Mesothelial cell of epicardium (in vitro differentiated cells): ENCODE data around the gene REPS2. TPM values are rescaled to one million over a fixed set of nuclear protein-coding genes. Genes with fewer than 3 reads are reported as not detected.

Experiments
- DNase-seq, 2 experiments: peaks; one replicate each; pipeline ENCODE4 v3.0.0; 2021; ENCODE audit warnings: low spot score in 2 of 2; ENCODE audit not compliant: unreplicated experiment in 2 of 2
- H3K27ac Mint-ChIP-seq: 2 replicates; pipeline ENCODE4 v1.8.0; 2021; ENCODE audit warnings: mixed read lengths
- H3K27me3 Mint-ChIP-seq: 2 replicates; pipeline ENCODE4 v1.8.0; 2021; ENCODE audit warnings: low read depth, mixed read lengths
- H3K36me3 Mint-ChIP-seq: 2 replicates; pipeline ENCODE4 v1.8.0; 2021; ENCODE audit warnings: mixed read lengths
- H3K4me1 Mint-ChIP-seq: 2 replicates; pipeline ENCODE4 v1.8.0; 2021; ENCODE audit warnings: mixed read lengths
- H3K4me3 Mint-ChIP-seq: 2 replicates; pipeline ENCODE4 v1.8.0; 2021; ENCODE audit warnings: mild to moderate bottlenecking, moderate library complexity, mixed read lengths
- H3K9me3 Mint-ChIP-seq: 2 replicates; pipeline ENCODE4 v1.8.0; 2021; ENCODE audit warnings: mixed read lengths
- total RNA-seq: library from RNA; stranded (reverse); gene quantifications from 3 replicates; pipeline ENCODE4 v1.2.1, GENCODE V29; 2021
- TF ChIP-seq, protein P1 (sequence below): fragments of 200-600 bp; sonication (generic); IDR thresholded peaks from one replicate; pipeline ENCODE4 v1.5.0; 2021; ENCODE audit warnings: antibody characterized with exemption; ENCODE audit not compliant: unreplicated experiment

The REPS2 gene
- total RNA-seq, 1 donor from 2014 or later = 5.2 TPM

GRCh38 chrX:17072721-17073230 is 126.3 kb downstream of the REPS2 start:
- Mint-ChIP-seq H3K4me1 (peaks cover 53% of the 10 kb centered on the region), H3K27ac (peak overlapping the region; percentile 5), H3K9me3 (no peaks in the 10 kb centered on the region), H3K4me3 (no peak overlapping the region), H3K36me3 (no peaks in the 10 kb centered on the region), H3K27me3 (peaks cover 30% of the 10 kb centered on the region)
- TF ChIP-seq, protein P1, sequence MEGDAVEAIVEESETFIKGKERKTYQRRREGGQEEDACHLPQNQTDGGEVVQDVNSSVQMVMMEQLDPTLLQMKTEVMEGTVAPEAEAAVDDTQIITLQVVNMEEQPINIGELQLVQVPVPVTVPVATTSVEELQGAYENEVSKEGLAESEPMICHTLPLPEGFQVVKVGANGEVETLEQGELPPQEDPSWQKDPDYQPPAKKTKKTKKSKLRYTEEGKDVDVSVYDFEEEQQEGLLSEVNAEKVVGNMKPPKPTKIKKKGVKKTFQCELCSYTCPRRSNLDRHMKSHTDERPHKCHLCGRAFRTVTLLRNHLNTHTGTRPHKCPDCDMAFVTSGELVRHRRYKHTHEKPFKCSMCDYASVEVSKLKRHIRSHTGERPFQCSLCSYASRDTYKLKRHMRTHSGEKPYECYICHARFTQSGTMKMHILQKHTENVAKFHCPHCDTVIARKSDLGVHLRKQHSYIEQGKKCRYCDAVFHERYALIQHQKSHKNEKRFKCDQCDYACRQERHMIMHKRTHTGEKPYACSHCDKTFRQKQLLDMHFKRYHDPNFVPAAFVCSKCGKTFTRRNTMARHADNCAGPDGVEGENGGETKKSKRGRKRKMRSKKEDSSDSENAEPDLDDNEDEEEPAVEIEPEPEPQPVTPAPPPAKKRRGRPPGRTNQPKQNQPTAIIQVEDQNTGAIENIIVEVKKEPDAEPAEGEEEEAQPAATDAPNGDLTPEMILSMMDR = no peak
- no peak for DNase-seq

DNA sequence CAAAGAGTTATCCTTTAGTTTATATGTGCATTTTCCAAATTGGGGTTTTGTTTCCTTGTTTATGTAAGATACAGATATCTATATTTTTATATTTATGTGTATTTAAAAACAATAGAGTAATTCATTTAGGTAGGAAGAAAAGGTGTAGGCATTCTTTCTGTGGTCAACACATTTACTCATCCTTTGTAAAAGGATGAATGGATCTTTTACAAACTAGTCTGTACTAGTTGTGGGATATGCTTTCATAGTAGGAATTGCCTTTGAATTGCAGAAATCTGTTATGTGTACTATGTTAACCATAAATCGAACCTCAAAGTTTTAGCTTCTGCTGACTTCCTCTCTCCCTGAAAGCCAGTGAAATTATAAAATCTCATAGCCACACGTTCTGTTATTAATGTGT is 128.5 kb downstream of the REPS2 start:
- Mint-ChIP-seq H3K27me3 (peaks cover 26% of the 10 kb centered on the region), H3K9me3 (no peaks in the 10 kb centered on the region), H3K4me3 (no peak overlapping the region), H3K4me1 (peaks cover 49% of the 10 kb centered on the region), H3K27ac (no peak overlapping the region), H3K36me3 (no peaks in the 10 kb centered on the region)
- TF ChIP-seq, protein P1 = no peak
- no peak for DNase-seq

DNA sequence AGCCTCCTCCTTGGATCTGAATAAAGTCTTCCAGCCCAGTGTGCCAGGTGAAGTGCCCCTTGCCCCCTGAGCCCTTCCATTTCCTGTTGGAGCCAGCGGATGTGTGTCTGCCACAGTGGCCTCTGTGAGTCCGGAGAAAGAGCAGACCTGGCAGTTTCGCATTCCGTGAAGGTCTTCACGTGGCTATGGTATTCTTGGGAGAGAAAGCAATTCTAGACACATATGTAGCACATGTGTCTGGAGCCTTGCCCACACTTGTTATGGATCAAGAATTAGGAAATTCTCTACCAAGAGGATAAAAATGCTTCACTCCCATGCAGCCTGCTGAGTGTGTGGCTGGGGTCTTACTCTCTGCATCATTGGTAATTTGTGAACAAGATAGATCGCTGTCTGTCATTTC is 130.9 kb downstream of the REPS2 start:
- H3K4me1 Mint-ChIP-seq = peaks cover 41% of the 10 kb centered on the region
- H3K4me3 Mint-ChIP-seq = no peak overlapping the region
- TF ChIP-seq, protein P1 = no peak
- H3K36me3 Mint-ChIP-seq = no peaks in the 10 kb centered on the region
- DNase-seq = no peak
- peak overlapping the region; percentile 79 for H3K27ac Mint-ChIP-seq
- H3K27me3 Mint-ChIP-seq = peaks cover 38% of the 10 kb centered on the region
- H3K9me3 Mint-ChIP-seq = no peaks in the 10 kb centered on the region

- TF ChIP-seq, protein P1 = no peak
- Mint-ChIP-seq H3K27ac (peak overlapping the region; percentile 79), H3K4me1 (peaks cover 33% of the 10 kb centered on the region), H3K9me3 (no peaks in the 10 kb centered on the region), H3K36me3 (no peaks in the 10 kb centered on the region), H3K4me3 (no peak overlapping the region), H3K27me3 (peaks cover 38% of the 10 kb centered on the region)
- DNase-seq = no peak
Measured at GRCh38 chrX:17078031-17078720, 131.7 kb downstream of the REPS2 start.

DNA sequence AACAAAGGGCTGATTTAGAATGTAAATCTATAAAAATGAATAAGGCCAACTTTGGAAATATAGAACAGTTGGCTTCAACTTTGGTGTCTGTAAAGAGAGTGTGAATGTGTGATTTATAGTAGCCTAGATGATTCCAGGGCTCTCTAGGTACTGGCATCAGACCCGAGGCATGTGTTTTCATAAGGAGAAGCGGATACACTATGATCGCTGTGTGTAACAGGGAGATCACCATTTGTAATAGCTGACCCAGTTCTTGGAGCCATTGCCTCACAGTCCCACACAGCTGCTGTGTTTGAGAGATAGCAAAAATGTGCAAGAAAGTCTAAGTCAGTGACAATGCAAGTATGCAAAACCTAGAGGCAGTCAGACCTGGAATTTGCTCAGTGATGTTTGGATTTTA is 135.1 kb downstream of the REPS2 start:
- TF ChIP-seq, protein P1 = no peak
- peaks cover 17% of the 10 kb centered on the region for H3K4me1 Mint-ChIP-seq
- no peak overlapping the region for H3K4me3 Mint-ChIP-seq
- H3K27me3 Mint-ChIP-seq = peaks cover 41% of the 10 kb centered on the region
- H3K27ac Mint-ChIP-seq = no peak overlapping the region
- H3K36me3 Mint-ChIP-seq = no peaks in the 10 kb centered on the region
- no peaks in the 10 kb centered on the region for H3K9me3 Mint-ChIP-seq
- DNase-seq = no peak
